ENCODE measurements around the gene ANGEL1. TPM values are rescaled to one million over a fixed set of nuclear protein-coding genes. Genes with fewer than 3 reads are reported as not detected.

ANGEL1 gene
- total and polyA plus RNA-seq, 9 of the 15 experiments (the other 6 are each of a cell fraction or from before 2014, with no cell fraction given): 2.1 to 22.2 (median 7.3) TPM

- TF ChIP-seq ZNF395 (CRISPR knock-in tag; IDR thresholded peaks at IDR 0.05) (peak; percentile 71; the same call in 1 of the 2 replicates), MBD2 (IDR thresholded peaks at IDR 0.05; ENCODE audit: borderline replicate concordance, low read depth) (peak; percentile 29; the same call in 1 of the 2 replicates), DNMT1 (IDR thresholded peaks at IDR 0.05) (no peak), PML (IDR thresholded peaks at IDR 0.05; ENCODE audit: low read length) (peak; percentile 40; the same call in 1 of the 2 replicates), CREB3L1 (IDR thresholded peaks at IDR 0.05; ENCODE audit: borderline replicate concordance, low read depth) (peak; percentile 30; the same call in 1 of the 2 replicates), HMGXB4 (CRISPR knock-in tag; IDR thresholded peaks at IDR 0.05) (no peak), MCM7 (IDR thresholded peaks at IDR 0.05) (no peak), THRB (CRISPR knock-in tag; conservative IDR thresholded peaks at IDR 0.05) (no peak), SMAD1 (IDR thresholded peaks at IDR 0.05; ENCODE audit: low read depth, low read length, partially characterized antibody) (peak; percentile 39)
These were observed at the start of gene ANGEL1 (continued) for GRCh38 chr14:76812422-76813383.

Data from K562 (cell line).